Measurements from ENCODE around the gene PDGFB.

- no peak for TF ChIP-seq CTCF (IDR thresholded peaks at IDR 0.05 in 2 of 3, conservative IDR thresholded peaks at IDR 0.05 in 1 of 3; ENCODE audit: borderline replicate concordance in 1 of 3, insufficient read depth in 1 of 3, low read depth in 2 of 3, low read length in 2 of 3)
- no peak for TF ChIP-seq SRF (IDR thresholded peaks at IDR 0.05; ENCODE audit: low read depth)
- TF ChIP-seq MAX (IDR thresholded peaks at IDR 0.05) = peak; percentile 68
- no peak for TF ChIP-seq ZBTB33 (IDR thresholded peaks at IDR 0.05; ENCODE audit: extremely low read depth, insufficient replicate concordance, low read length)
- TF ChIP-seq EZH2 (IDR thresholded peaks at IDR 0.05) = no peak
- TF ChIP-seq SIN3A (IDR thresholded peaks at IDR 0.05; ENCODE audit: low read depth) = no peak
- TF ChIP-seq ELF1 (IDR thresholded peaks at IDR 0.05; ENCODE audit: borderline replicate concordance, low read depth) = no peak
- no peak for TF ChIP-seq RAD21 (IDR thresholded peaks at IDR 0.05; ENCODE audit: low read depth)
- no peak for TF ChIP-seq EGR1 (IDR thresholded peaks at IDR 0.05; ENCODE audit: low read depth)
- TF ChIP-seq POLR2AphosphoS5 (IDR thresholded peaks at IDR 0.05; ENCODE audit: low read depth, low read length) = no peak
- no peak for TF ChIP-seq POLR2A (IDR thresholded peaks at IDR 0.05; ENCODE audit: borderline replicate concordance, extremely low read depth, insufficient read depth, insufficient read length)
- TF ChIP-seq ATF3 (IDR thresholded peaks at IDR 0.05) = no peak
- TF ChIP-seq JUND (IDR thresholded peaks at IDR 0.05) = peak; percentile 89
Observed at GRCh38 chr22:39205344-39206021, 39.3 kb downstream of the PDGFB start.

Data from HCT116 (cell line).